Frontal cortex (tissue), 4 donors: Measurements from ENCODE around the gene CHCHD6. TPM values are rescaled to one million over a fixed set of nuclear protein-coding genes. Genes with fewer than 3 reads are reported as not detected.
A peak's percentile ranks its signal among the peaks of the same experiment; 100 is the strongest.

Source experiments
- DNase-seq, 2 donors: peaks; one replicate each; pipeline ENCODE4 v3.0.0; 2012; ENCODE audit warnings: low spot score in 2 of 2
- FAIRE-seq: peaks from 2 replicates; lab custom pipeline; 2012; peaks lifted over from hg19 to GRCh38; lab: Jason Lieb, UNC
- total RNA-seq: library from RNA; depleted of rRNA; stranded (reverse); fragments of >200 nt; gene quantifications from one replicate; pipeline ENCODE4 v1.2.3, GENCODE V29; 2014
- donor health status: control.
- donor health status: control.
- donor health status: control.

The CHCHD6 gene
- total RNA-seq, 1 donor from 2014 or later, result 33.8 TPM

GRCh38 chr3:126732281-126733060 is 28.4 kb downstream of the CHCHD6 start:
- DNase-seq (no peak), FAIRE-seq (no peak)

- FAIRE-seq, result no peak
Observed at GRCh38 chr3:126733061-126733430, 29.0 kb downstream of the CHCHD6 start.

DNA sequence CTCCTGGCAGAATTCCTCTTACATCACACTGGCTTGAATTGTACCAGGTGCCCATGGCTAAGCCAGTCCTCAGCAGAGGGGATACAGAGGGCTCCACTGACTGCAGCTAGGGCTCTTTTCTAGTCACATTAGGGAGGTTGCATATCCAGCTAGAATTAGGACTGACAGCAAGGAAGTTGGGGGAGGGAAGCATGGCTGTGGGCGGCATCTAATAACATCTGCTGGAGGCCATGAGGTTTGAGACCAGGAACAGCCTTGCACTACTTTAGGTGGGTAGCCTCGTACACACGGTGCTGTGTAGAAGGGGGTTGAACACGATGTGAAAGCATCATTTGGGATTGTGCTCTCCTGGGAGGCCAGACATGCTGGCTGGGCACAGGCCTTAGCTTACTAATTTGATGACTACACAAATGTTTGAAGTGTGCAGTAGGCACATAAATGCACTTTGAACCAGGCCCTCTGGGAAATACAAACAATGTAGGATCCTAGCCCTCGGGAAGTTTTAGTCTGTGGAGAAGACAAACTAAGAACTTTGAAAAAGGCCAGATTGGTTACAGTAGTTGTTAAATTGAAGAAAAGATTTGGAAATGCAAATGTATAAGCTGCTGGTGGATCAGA is 30.2 kb downstream of the CHCHD6 start:
- DNase-seq (no peak), FAIRE-seq (no peak)

More at GRCh38 chr3:126733061-126733430, 29.0 kb downstream of the CHCHD6 start:
- no peak for DNase-seq

DNA sequence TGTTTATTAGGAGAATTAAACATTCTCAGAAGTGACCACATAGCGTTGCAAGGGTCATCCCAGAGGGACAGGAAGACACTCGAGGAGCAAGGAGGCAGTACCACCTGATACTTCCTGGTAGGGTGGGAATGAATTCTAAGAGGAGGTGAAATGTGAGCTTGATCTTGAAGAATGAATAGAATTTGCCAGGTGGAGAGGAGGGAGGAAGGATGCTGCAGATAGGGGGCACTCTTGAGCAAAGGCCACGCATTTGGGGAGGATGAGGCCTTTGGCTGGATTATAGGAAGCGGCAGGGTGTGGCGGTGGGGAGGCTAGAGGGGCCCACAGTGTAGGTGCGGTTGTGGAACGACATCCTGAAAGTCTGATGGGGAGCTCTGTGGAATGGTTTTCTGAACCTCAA is 33.5 kb downstream of the CHCHD6 start:
- DNase-seq (no peak), FAIRE-seq (no peak)

GRCh38 chr3:126742057-126742456 is 38.0 kb downstream of the CHCHD6 start:
- DNase-seq, result no peak
- FAIRE-seq, result no peak

- FAIRE-seq (no peak), DNase-seq (no peak)
Observed at GRCh38 chr3:126743350-126743749, 39.3 kb downstream of the CHCHD6 start.

GRCh38 chr3:126743781-126744180 is 39.7 kb downstream of the CHCHD6 start:
- no peak for DNase-seq
- FAIRE-seq, result no peak

GRCh38 chr3:126745760-126746394 is 41.8 kb downstream of the CHCHD6 start:
- DNase-seq (no peak), FAIRE-seq (no peak)

GRCh38 chr3:126746395-126747177 is 42.5 kb downstream of the CHCHD6 start:
- DNase-seq (no peak), FAIRE-seq (no peak)

DNA sequence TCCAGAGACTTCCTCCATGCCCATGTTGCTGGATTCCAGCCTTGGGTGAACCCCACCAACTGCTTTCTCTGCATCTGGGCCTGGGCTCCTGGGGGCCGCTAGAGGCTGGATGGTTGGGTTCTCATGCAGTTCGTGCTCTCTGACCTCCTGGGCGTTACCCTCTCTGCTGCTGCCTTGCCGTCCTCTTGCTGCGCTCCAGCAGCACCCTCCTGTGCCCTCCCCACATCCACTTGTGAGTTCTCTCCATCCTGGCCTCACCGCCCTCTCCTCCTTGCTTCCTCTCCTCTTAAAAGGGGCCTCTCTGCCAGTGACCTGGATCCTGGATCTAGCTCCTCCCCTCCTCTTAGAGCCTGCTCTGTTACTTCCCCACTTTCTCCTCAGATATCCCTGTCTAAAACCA is 43.7 kb downstream of the CHCHD6 start:
- FAIRE-seq, result no peak
- DNase-seq, result no peak

GRCh38 chr3:126748701-126749546 is 44.9 kb downstream of the CHCHD6 start:
- no peak for FAIRE-seq

GRCh38 chr3:126749547-126749875 is 45.5 kb downstream of the CHCHD6 start:
- DNase-seq, result no peak
- no peak for FAIRE-seq

More at GRCh38 chr3:126748701-126749546, 44.9 kb downstream of the CHCHD6 start:
- DNase-seq, result no peak

DNA sequence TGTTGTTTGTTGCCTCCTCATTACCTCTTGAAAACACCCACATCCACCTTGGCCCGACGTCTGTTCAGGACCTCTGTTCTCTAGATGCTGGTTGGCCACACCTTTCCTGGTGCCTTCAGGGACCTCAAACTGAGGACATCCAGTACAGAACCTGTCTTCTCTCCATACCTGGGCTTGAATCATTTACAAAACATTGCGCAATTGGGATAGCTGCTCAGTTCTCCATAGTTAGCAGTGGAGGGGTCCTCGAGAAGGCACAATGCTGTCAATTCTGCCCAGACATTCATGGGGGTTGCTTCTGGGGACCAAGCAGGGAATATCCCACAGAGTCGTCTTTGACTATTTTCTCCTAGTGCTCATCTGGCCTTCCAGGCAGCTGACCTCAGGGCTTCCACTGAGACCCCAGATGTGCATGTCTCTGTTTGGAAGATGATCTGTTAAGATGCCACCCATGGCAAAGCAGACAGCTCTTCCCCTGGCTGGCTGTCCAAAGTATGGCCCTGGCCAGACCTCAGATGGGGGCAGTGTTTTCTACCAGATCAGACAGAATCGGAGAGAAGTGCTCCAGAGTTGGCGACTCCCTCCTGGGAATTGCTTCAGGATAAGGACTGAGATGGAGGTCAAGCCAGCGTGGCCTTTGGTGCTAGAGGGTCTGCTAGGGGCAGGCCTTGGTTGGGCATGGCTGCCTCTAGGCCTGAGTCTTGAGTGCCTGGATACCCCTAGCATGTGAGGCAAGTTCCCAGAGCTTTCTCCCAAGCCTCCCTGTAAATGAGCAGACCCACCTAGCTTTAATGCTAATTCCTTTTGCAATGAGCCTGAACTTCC is 46.1 kb downstream of the CHCHD6 start:
- no peak for DNase-seq
- no peak for FAIRE-seq

DNA sequence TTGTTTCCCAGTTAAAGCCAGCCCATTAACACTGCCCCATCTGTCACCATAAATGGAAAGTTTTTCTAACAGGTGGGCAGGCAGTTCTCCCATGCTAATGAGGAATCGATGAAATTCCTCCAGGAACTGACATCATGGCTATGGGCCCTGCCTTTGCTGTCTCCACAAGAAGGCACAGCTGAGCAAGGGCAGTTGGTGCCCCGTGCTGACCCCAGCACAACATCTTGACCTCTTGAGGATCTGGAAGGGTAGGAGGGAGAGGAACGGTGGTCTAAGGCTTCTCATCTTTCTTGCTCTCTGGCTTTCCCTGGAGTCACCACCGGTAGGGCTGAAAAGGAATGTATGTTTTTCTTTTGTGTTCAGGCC is 46.7 kb downstream of the CHCHD6 start:
- DNase-seq, result no peak
- no peak for FAIRE-seq

DNA sequence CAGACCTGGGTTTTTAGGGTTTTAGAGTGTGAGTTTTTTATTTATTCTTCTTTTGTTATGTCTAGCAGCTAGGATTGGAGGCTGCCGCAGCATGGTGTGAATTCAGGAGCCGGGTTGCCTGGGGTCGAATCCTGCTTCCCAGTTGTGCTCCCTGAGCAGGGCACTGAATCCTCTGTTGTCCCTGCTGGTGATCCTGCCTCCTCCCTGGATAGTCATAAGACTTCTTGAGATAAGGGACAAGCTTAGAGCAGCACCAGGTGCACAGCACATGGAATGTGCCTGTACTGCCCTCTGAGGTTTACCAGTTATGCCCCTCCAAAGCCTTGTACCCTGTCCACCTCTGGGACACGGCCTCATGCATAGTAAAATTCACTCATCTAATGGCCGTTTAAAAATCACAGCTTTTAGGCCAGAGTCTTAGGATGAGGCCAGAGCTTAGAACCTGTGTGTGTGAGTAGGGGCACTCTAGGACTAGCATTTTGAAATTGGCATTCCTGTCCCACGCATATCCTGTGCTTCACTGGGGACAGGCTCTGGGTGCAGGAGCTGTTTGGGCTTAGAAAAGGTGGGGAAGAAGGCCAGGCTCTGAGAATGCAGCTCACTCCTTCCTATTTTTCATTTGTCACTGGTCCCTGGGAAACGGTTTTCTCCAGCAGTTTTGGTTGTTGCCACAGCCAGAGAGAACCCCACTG is 47.7 kb downstream of the CHCHD6 start:
- FAIRE-seq (no peak), DNase-seq (no peak)

- DNase-seq (peak; percentile 33 to 68), FAIRE-seq (no peak)
Observed at GRCh38 chr3:126752303-126753190, 48.5 kb downstream of the CHCHD6 start.
